ENCODE data around the gene NPR2.

GRCh38 chr9:35852267-35852815 lies 61.0 kb downstream of the NPR2 start:
- no peak for TF ChIP-seq CTCF (IDR thresholded peaks at IDR 0.05; ENCODE audit: extremely low read depth in 1 of 2, insufficient read depth in 1 of 2, low read depth in 1 of 2, low read length in 2 of 2)
- TF ChIP-seq POLR2AphosphoS5 (IDR thresholded peaks at IDR 0.05; ENCODE audit: insufficient read depth, low read depth, low read length), result no peak
- no peak for TF ChIP-seq POLR2A (IDR thresholded peaks at IDR 0.05; ENCODE audit: low read depth, low read length)
- no peak for TF ChIP-seq EZH2 (IDR thresholded peaks at IDR 0.05; ENCODE audit: borderline replicate concordance, low read depth, low read length, severe bottlenecking)
- TF ChIP-seq MYC (IDR thresholded peaks at IDR 0.05; ENCODE audit: low read depth, low read length), result no peak
- no peak for TF ChIP-seq GATA2 (IDR thresholded peaks at IDR 0.05; ENCODE audit: insufficient read depth, insufficient read length, low read depth, low read length)
- TF ChIP-seq FOS (IDR thresholded peaks at IDR 0.05; ENCODE audit: borderline replicate concordance, insufficient read depth, low read length), result no peak
- no peak for TF ChIP-seq JUN (IDR thresholded peaks at IDR 0.05; ENCODE audit: borderline replicate concordance, insufficient read depth, insufficient read length, low read depth)
